Measurements from ENCODE around the gene HBS1L. TPM values are rescaled to one million over a fixed set of nuclear protein-coding genes. Genes with fewer than 3 reads are reported as not detected.
A peak's percentile ranks its signal among the peaks of the same experiment; 100 is the strongest.

The HBS1L gene
- polyA plus RNA-seq, 1 donor (not counting 4 experiments of a cell fraction or from before 2014, with no cell fraction given): 61.6 TPM

DNA sequence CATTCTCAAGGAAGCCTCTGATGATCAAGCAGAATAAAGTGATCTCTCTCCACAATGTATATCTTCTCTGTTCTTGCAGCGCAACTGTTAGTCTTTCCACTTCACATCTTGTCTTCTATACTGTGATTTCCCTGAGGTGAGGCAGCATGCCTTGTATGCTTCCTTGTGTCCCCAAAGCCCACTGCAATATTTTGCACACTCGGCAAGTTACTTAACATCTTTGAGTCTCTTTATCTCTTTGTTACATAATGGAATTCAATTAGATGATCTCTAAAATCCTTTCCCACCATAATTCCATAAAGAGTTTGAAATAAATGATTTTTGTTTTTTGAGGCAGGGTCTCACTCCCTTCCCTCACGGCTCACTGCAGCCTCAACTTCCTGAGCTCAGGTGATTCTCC is 64.4 kb downstream of the HBS1L start:
- H3K36me3 ChIP-seq (ENCODE audit: control insufficient read depth in 2 of 2, extremely low read depth in 1 of 2, insufficient read depth in 2 of 2, low read length in 2 of 2): peaks cover 3 to 5% of the 10 kb centered on the region in 2 experiments
- no peak for FAIRE-seq

DNA sequence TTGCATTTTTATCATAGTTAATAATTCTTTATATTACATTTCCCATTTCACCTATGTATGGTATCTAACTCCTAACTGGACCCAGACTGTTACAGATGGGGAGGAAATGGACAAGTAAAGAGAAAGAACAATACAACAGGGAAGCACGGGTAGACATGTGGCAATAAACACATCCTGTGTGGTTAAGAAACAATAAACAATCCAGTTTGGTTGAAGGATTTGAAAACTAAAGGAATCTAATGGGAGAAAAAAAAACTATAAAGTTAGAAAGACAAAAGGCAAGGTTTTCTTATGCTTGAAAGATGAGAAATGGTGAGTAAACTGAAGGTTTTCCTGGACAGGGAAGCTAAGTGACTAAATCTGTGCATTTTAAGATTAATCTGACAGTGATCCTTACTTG is 69.8 kb downstream of the HBS1L start:
- H3K4me3 ChIP-seq (ENCODE audit: control insufficient read depth in 2 of 3, extremely low read depth in 1 of 3, insufficient read depth in 2 of 3, low read depth in 1 of 3, low read length in 3 of 3): no peak overlapping the region
- FAIRE-seq: no peak
- H3K4me1 ChIP-seq (ENCODE audit: control insufficient read depth, extremely low read depth, insufficient read depth, low read length): peaks cover 14% of the 10 kb centered on the region
- dilution Hi-C loops (cut with MboI; ENCODE audit: extremely low pct_ligation_motif_present, low sequenced_read_pairs): no loop called here
- no peak for DNase-seq (ENCODE audit: low read depth, low spot score)
- H3K9ac ChIP-seq (ENCODE audit: control insufficient read depth, extremely low read depth, insufficient read depth, low read length): no peak overlapping the region
- no peaks in the 10 kb centered on the region for H3K27me3 ChIP-seq (ENCODE audit: control insufficient read depth, extremely low read depth, insufficient read depth, low read length)
- no peaks in the 10 kb centered on the region for H3K9me3 ChIP-seq (ENCODE audit: control insufficient read depth, low read depth, low read length)
- no peaks in the 10 kb centered on the region for H4K20me1 ChIP-seq (ENCODE audit: control insufficient read depth, extremely low read depth, insufficient read depth, low read length)
- no peaks in the 10 kb centered on the region for H3K9me1 ChIP-seq (ENCODE audit: control insufficient read depth, extremely low read depth, insufficient read depth, low read length)
- H3K4me2 ChIP-seq (ENCODE audit: control insufficient read depth, extremely low read depth, insufficient read depth, low read depth, low read length): peak overlapping the region; percentile 43
- H3K79me2 ChIP-seq (ENCODE audit: control insufficient read depth, insufficient read depth, low read length): no peaks in the 10 kb centered on the region
- no peak overlapping the region for H2AFZ ChIP-seq (ENCODE audit: control insufficient read depth, low read length)
- peaks cover 5 to 13% of the 10 kb centered on the region in 2 experiments for H3K36me3 ChIP-seq (ENCODE audit: control insufficient read depth in 2 of 2, extremely low read depth in 1 of 2, insufficient read depth in 2 of 2, low read length in 2 of 2)
- TF ChIP-seq, protein P1, sequence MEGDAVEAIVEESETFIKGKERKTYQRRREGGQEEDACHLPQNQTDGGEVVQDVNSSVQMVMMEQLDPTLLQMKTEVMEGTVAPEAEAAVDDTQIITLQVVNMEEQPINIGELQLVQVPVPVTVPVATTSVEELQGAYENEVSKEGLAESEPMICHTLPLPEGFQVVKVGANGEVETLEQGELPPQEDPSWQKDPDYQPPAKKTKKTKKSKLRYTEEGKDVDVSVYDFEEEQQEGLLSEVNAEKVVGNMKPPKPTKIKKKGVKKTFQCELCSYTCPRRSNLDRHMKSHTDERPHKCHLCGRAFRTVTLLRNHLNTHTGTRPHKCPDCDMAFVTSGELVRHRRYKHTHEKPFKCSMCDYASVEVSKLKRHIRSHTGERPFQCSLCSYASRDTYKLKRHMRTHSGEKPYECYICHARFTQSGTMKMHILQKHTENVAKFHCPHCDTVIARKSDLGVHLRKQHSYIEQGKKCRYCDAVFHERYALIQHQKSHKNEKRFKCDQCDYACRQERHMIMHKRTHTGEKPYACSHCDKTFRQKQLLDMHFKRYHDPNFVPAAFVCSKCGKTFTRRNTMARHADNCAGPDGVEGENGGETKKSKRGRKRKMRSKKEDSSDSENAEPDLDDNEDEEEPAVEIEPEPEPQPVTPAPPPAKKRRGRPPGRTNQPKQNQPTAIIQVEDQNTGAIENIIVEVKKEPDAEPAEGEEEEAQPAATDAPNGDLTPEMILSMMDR (optimal IDR thresholded peaks at IDR 0.05 in 1 of 3, IDR thresholded peaks at IDR 0.05 in 1 of 3, conservative IDR thresholded peaks at IDR 0.05 in 1 of 3; ENCODE audit: extremely low read depth in 1 of 3, insufficient read depth in 2 of 3, low read length in 3 of 3): no peak
- no peak for TF ChIP-seq EZH2 (IDR thresholded peaks at IDR 0.05; ENCODE audit: low read length)
- H3K27ac ChIP-seq (ENCODE audit: control insufficient read depth, insufficient read depth, low read length): no peak overlapping the region

More for the DNA sequence above, 64.4 kb downstream of the HBS1L start:
- H4K20me1 ChIP-seq (ENCODE audit: control insufficient read depth, extremely low read depth, insufficient read depth, low read length): no peaks in the 10 kb centered on the region
- TF ChIP-seq, protein P1 (optimal IDR thresholded peaks at IDR 0.05 in 1 of 3, IDR thresholded peaks at IDR 0.05 in 1 of 3, conservative IDR thresholded peaks at IDR 0.05 in 1 of 3; ENCODE audit: extremely low read depth in 1 of 3, insufficient read depth in 2 of 3, low read length in 3 of 3): no peak
- no peak for TF ChIP-seq EZH2 (IDR thresholded peaks at IDR 0.05; ENCODE audit: low read length)
- H3K9me1 ChIP-seq (ENCODE audit: control insufficient read depth, extremely low read depth, insufficient read depth, low read length): no peaks in the 10 kb centered on the region
- no peaks in the 10 kb centered on the region for H3K9me3 ChIP-seq (ENCODE audit: control insufficient read depth, low read depth, low read length)
- dilution Hi-C loops (cut with MboI; ENCODE audit: extremely low pct_ligation_motif_present, low sequenced_read_pairs): no loop called here
- H3K9ac ChIP-seq (ENCODE audit: control insufficient read depth, extremely low read depth, insufficient read depth, low read length): no peak overlapping the region
- H3K79me2 ChIP-seq (ENCODE audit: control insufficient read depth, insufficient read depth, low read length): no peaks in the 10 kb centered on the region
- no peak overlapping the region for H3K4me2 ChIP-seq (ENCODE audit: control insufficient read depth, extremely low read depth, insufficient read depth, low read depth, low read length)
- no peak overlapping the region for H2AFZ ChIP-seq (ENCODE audit: control insufficient read depth, low read length)
- no peak for DNase-seq (ENCODE audit: low read depth, low spot score)
- H3K27me3 ChIP-seq (ENCODE audit: control insufficient read depth, extremely low read depth, insufficient read depth, low read length): no peaks in the 10 kb centered on the region
- no peak overlapping the region for H3K27ac ChIP-seq (ENCODE audit: control insufficient read depth, insufficient read depth, low read length)
- peaks cover under 1% of the 10 kb centered on the region for H3K4me1 ChIP-seq (ENCODE audit: control insufficient read depth, extremely low read depth, insufficient read depth, low read length)
- H3K4me3 ChIP-seq (ENCODE audit: control insufficient read depth in 2 of 3, extremely low read depth in 1 of 3, insufficient read depth in 2 of 3, low read depth in 1 of 3, low read length in 3 of 3): no peak overlapping the region

Measured in keratinocyte (primary cell).